HCT116 (cell line): ENCODE results near the gene PPIL1. TPM values are rescaled to one million over a fixed set of nuclear protein-coding genes. Genes with fewer than 3 reads are reported as not detected.

Experiments used
- ATAC-seq: fragments of 200-7000 bp; cut with Tn5 transposase; 2 replicates; pipeline ENCODE4 v1.9.1; 2020; ENCODE audit warnings: mild to moderate bottlenecking, moderate library complexity
- BruUV-seq: library from RNA; stranded (reverse); fragments of 400-500 nt; replicated peaks from 2 replicates; lab custom pipeline; 2021; lab: Mats Ljungman, UMichigan
- CTCF ChIA-PET: fragments of 300-600 bp; sonication (Branson Sonifier 250); formaldehyde crosslinking; loops from one replicate; lab custom pipeline; 2021; ENCODE audit warnings: antibody characterized with exemption; lab: Charles Lee
- POLR2A ChIA-PET: fragments of 300-600, 350-600 bp; sonication (Branson Sonifier 250); formaldehyde crosslinking; loops from one replicate; lab custom pipeline; 2021; ENCODE audit warnings: antibody characterized with exemption; lab: Charles Lee
- RAD21 ChIA-PET, 2 experiments: fragments of 300-600 bp; sonication (Branson Sonifier 250); formaldehyde crosslinking; loops; one replicate each; lab custom pipeline; 2023; ENCODE audit warnings: low total read pairs in 2 of 2; ENCODE audit not compliant: uncharacterized antibody in 2 of 2, unreplicated experiment in 2 of 2, low non-redundant PET in 1 of 2; lab: Charles Lee
- DNase-seq: peaks from one replicate; pipeline ENCODE4 v3.0.0-alpha.2; 2010; ENCODE audit warnings: low read depth, low spot score
- H2AFZ ChIP-seq: fragments of 200-600 bp; shearing (Covaris generic), sonication (generic); 2 replicates; pipeline ENCODE4 v1.6.1; 2017; ENCODE audit warnings: low read depth, mixed run types, mixed read lengths, antibody characterized with exemption, low read length; ENCODE audit not compliant: poor library complexity, severe bottlenecking
- H3K27ac ChIP-seq: 2 replicates; pipeline ENCODE4 v1.5.1; 2012; ENCODE audit warnings: low read depth, low read length
- H3K27me3 ChIP-seq: fragments of 200-600 bp; sonication (generic); 2 replicates; pipeline ENCODE4 v1.6.1; 2016; ENCODE audit warnings: mixed run types, low read length, mixed read lengths; ENCODE audit not compliant: insufficient read depth
- H3K36me3 ChIP-seq, 2 experiments: fragments of 200-500 bp in 1 of 2; fragments of 200-600 bp in 1 of 2; sonication (Bioruptor generic) in 1 of 2; sonication (generic) in 1 of 2; 2 replicates each; pipeline versions ENCODE4 v1.5.1 to v1.6.1; 2014 to 2016; ENCODE audit warnings: low read length in 2 of 2, inconsistent platforms in 1 of 2, mixed read lengths in 1 of 2, mixed run types in 1 of 2; ENCODE audit not compliant: insufficient read depth in 2 of 2, control insufficient read depth in 1 of 2
- H3K4me1 ChIP-seq, 2 experiments: fragments of 200-600 bp in 1 of 2; sonication (generic) in 1 of 2; 2 replicates each; pipeline versions ENCODE4 v1.5.1 to v1.6.1; 2012 to 2017; ENCODE audit warnings: low read length in 2 of 2, inconsistent platforms in 1 of 2, mild to moderate bottlenecking in 1 of 2, mixed read lengths in 1 of 2, mixed run types in 1 of 2, moderate library complexity in 1 of 2; ENCODE audit not compliant: insufficient read depth in 2 of 2, control insufficient read depth in 1 of 2
- H3K4me2 ChIP-seq: fragments of 200-600 bp; sonication (generic); 2 replicates; pipeline ENCODE4 v1.6.1; 2017; ENCODE audit warnings: mixed run types, low read length, mixed read lengths
- H3K4me3 ChIP-seq, 2 experiments: fragments of 200-600 bp in 1 of 2; sonication (generic) in 1 of 2; replicated peaks in 1 of 2; 2 replicates each; pipeline ENCODE4 v1.5.1; 2011 to 2016; ENCODE audit warnings: low read length in 2 of 2, control low read depth in 1 of 2, low read depth in 1 of 2, mild to moderate bottlenecking in 1 of 2, mixed read lengths in 1 of 2, mixed run types in 1 of 2
- H3K79me2 ChIP-seq: fragments of 200-600 bp; sonication (generic); 2 replicates; pipeline ENCODE4 v1.6.1; 2017; ENCODE audit warnings: mild to moderate bottlenecking, mixed run types, low read length, moderate library complexity, mixed read lengths; ENCODE audit not compliant: insufficient read depth
- H3K9ac ChIP-seq: fragments of 200-600 bp; sonication (generic); 2 replicates; pipeline ENCODE4 v1.6.1; 2016; ENCODE audit warnings: low read length, mixed read lengths
- H3K9me2 ChIP-seq: fragments of 200-600 bp; sonication (generic), shearing (Covaris generic); 2 replicates; pipeline ENCODE4 v1.6.1; 2017; ENCODE audit warnings: mixed run types, mild to moderate bottlenecking, moderate library complexity; ENCODE audit not compliant: insufficient read depth
- H3K9me3 ChIP-seq, 2 experiments: fragments of 200-500 bp in 1 of 2; fragments of 200-600 bp in 1 of 2; sonication (Bioruptor generic) in 1 of 2; sonication (generic) in 1 of 2; 2 replicates each; pipeline ENCODE4 v1.6.1; 2014 to 2017; ENCODE audit warnings: low read length in 2 of 2, mixed read lengths in 2 of 2, inconsistent platforms in 1 of 2, low read depth in 1 of 2, mild to moderate bottlenecking in 1 of 2, mixed run types in 1 of 2, moderate library complexity in 1 of 2; ENCODE audit not compliant: control insufficient read depth in 1 of 2, insufficient read depth in 1 of 2
- H4K20me1 ChIP-seq: fragments of 200-600 bp; sonication (generic), shearing (Covaris generic); 2 replicates; pipeline ENCODE4 v1.6.1; 2017; ENCODE audit warnings: mixed run types, mild to moderate bottlenecking, moderate library complexity; ENCODE audit not compliant: insufficient read depth
- CBX3 ChIP-seq: IDR thresholded peaks from 2 replicates; pipeline ENCODE4 v1.6.1; 2012; ENCODE audit warnings: low read depth
- CEBPB ChIP-seq: IDR thresholded peaks from 2 replicates; pipeline ENCODE4 v1.6.1; 2012; ENCODE audit warnings: low read depth
- EGR1 ChIP-seq: IDR thresholded peaks from 2 replicates; pipeline ENCODE4 v1.6.1; 2012; ENCODE audit warnings: low read depth
- ELF1 ChIP-seq: IDR thresholded peaks from 2 replicates; pipeline ENCODE4 v1.6.1; 2012; ENCODE audit warnings: low read depth, borderline replicate concordance
- EZH2 ChIP-seq: fragments of 200-600 bp; sonication (generic); IDR thresholded peaks from 2 replicates; pipeline ENCODE4 v1.6.1; 2017; ENCODE audit warnings: antibody characterized with exemption, mixed run types
- FOSL1 ChIP-seq: IDR thresholded peaks from 2 replicates; pipeline ENCODE4 v1.6.1; 2012; ENCODE audit warnings: low read depth
- JUND ChIP-seq: IDR thresholded peaks from 2 replicates; pipeline ENCODE4 v1.6.1; 2012
- POLR2A ChIP-seq: IDR thresholded peaks from 2 replicates; pipeline ENCODE4 v1.7.0; 2011; ENCODE audit warnings: borderline replicate concordance; ENCODE audit not compliant: insufficient read depth, insufficient read length; ENCODE audit errors: extremely low read depth
- POLR2AphosphoS5 ChIP-seq: IDR thresholded peaks from 2 replicates; pipeline ENCODE4 v1.6.1; 2011; ENCODE audit warnings: mild to moderate bottlenecking, low read depth, low read length, moderate library complexity
- RAD21 ChIP-seq: IDR thresholded peaks from 2 replicates; pipeline ENCODE4 v1.6.1; 2012; ENCODE audit warnings: low read depth, mild to moderate bottlenecking
- SP1 ChIP-seq: IDR thresholded peaks from 2 replicates; pipeline ENCODE4 v1.6.1; 2012; ENCODE audit warnings: low read depth
- YY1 ChIP-seq: IDR thresholded peaks from 2 replicates; pipeline ENCODE4 v1.6.1; 2011; ENCODE audit warnings: low read length, low read depth, moderate library complexity, mild to moderate bottlenecking; ENCODE audit not compliant: insufficient replicate concordance; ENCODE audit errors: extremely low read depth
- ZFX ChIP-seq: fragments of 450-650 bp; IDR thresholded peaks from 2 replicates; pipeline ENCODE4 v1.6.1; 2017
- ZNF274 ChIP-seq: fragments of 200-500 bp; sonication (Bioruptor generic); IDR thresholded peaks from 2 replicates; pipeline ENCODE4 v1.6.1; 2014; ENCODE audit warnings: mild to moderate bottlenecking, low read depth, low read length, inconsistent platforms
- intact Hi-C: fragments of 100-400 bp; cut with micrococcal nuclease; formaldehyde crosslinking; loops from 2 replicates; pipeline ENCODE4 v1.10.0; 2022
- total RNA-seq: library from RNA; stranded (reverse); gene quantifications from one replicate; pipeline ENCODE4 v1.2.1, GENCODE V29; 2021; ENCODE audit not compliant: unreplicated experiment
- TF ChIP-seq, protein P1 (sequence below), 3 experiments: fragments of 200-600 bp in 1 of 3; sonication (generic) in 1 of 3; IDR thresholded peaks in 2 of 3; conservative IDR thresholded peaks in 1 of 3; 2 replicates each; pipeline ENCODE4 v1.5.1; 2012 to 2017; ENCODE audit warnings: low read depth in 2 of 3, low read length in 2 of 3, antibody characterized with exemption in 1 of 3, borderline replicate concordance in 1 of 3, control low read depth in 1 of 3, mild to moderate bottlenecking in 1 of 3, mixed read lengths in 1 of 3, mixed run types in 1 of 3, moderate library complexity in 1 of 3; ENCODE audit not compliant: insufficient read depth in 1 of 3
- TF ChIP-seq, protein P2 (sequence below): IDR thresholded peaks from 2 replicates; pipeline ENCODE4 v1.6.1; 2012

PPIL1 gene
- total RNA-seq, 1 experiment from 2014 or later = 42.0 TPM

DNA sequence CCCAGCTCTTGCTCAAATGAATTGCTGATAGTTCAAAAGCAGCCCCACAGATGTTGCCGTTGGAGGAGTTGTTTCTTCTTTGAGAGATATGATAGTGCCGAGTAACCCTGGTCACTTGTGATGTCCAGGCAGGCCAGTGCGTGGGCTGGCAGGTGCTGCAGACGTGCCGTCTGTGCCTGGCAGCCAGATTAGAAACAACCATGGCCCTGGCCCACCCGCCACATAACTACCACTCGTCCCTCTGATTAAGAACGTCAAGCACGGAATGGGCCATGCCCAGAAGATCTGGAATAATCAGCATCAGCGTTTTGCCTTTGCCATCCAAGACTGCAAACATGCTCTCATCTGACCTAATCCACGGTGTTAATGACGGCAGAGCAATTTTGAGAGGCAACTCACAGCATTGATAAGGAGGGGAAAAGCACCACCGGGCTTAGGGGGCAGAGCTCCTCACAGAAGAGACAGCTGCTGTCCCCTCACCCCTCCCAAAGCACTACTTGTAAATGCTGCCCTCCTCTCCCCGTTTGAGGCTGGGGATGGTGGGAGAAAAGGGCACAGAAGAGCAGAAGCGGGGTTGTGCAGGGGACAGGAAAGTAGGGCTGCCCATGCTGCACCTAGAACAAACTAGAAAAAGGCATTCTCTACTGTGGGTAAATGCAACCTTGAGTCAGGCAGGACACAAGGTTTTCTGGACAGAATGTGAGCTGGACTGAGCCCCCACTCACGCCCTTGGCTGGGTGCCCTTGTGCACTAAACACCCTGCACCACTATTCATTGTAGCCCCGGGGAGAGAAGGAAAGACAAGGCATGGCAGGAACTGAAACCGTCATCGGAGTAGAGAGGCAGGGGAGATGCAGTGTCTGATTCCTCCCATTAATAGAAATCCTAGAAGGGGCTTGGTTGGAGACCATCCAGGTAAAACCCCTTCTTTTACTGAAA, 30.1 kb downstream of the PPIL1 start:
- ChIA-PET CTCF (no interaction called here), RAD21 (no interaction called here), POLR2A (no interaction called here)
- Histone ChIP-seq H3K4me3 (no peak overlapping the region), H3K4me1 (peaks cover 0 to 3% of the 10 kb centered on the region in 2 experiments; a peak in 2 of 4 replicates), H3K4me2 (no peak overlapping the region), H3K27ac (no peak overlapping the region), H3K9ac (no peak overlapping the region), H3K9me3 (no peaks in the 10 kb centered on the region), H3K27me3 (no peaks in the 10 kb centered on the region), H4K20me1 (no peaks in the 10 kb centered on the region), H2AFZ (no peak overlapping the region), H3K36me3 (no peaks in the 10 kb centered on the region), H3K79me2 (no peaks in the 10 kb centered on the region), H3K9me2 (no peaks in the 10 kb centered on the region)
- TF ChIP-seq ELF1 (no peak), ZFX (no peak), EGR1 (no peak), JUND (no peak), POLR2A (no peak), CBX3 (no peak), POLR2AphosphoS5 (no peak), RAD21 (no peak), FOSL1 (no peak), SP1 (no peak), EZH2 (no peak), ZNF274 (no peak), CEBPB (no peak), YY1 (no peak)
- TF ChIP-seq, protein P1, sequence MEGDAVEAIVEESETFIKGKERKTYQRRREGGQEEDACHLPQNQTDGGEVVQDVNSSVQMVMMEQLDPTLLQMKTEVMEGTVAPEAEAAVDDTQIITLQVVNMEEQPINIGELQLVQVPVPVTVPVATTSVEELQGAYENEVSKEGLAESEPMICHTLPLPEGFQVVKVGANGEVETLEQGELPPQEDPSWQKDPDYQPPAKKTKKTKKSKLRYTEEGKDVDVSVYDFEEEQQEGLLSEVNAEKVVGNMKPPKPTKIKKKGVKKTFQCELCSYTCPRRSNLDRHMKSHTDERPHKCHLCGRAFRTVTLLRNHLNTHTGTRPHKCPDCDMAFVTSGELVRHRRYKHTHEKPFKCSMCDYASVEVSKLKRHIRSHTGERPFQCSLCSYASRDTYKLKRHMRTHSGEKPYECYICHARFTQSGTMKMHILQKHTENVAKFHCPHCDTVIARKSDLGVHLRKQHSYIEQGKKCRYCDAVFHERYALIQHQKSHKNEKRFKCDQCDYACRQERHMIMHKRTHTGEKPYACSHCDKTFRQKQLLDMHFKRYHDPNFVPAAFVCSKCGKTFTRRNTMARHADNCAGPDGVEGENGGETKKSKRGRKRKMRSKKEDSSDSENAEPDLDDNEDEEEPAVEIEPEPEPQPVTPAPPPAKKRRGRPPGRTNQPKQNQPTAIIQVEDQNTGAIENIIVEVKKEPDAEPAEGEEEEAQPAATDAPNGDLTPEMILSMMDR (IDR thresholded peaks at IDR 0.05 in 2 of 3, conservative IDR thresholded peaks at IDR 0.05 in 1 of 3; ENCODE audit: borderline replicate concordance in 1 of 3, insufficient read depth in 1 of 3, low read depth in 2 of 3, low read length in 2 of 3) = no peak
- TF ChIP-seq, protein P2, sequence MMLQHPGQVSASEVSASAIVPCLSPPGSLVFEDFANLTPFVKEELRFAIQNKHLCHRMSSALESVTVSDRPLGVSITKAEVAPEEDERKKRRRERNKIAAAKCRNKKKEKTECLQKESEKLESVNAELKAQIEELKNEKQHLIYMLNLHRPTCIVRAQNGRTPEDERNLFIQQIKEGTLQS = no peak
- intact Hi-C loops = no loop called here
- no TSS peak for BruUV-seq
- no peak for ATAC-seq
- no peak for DNase-seq
